ENCODE results near the gene CHKB. TPM values are rescaled to one million over a fixed set of nuclear protein-coding genes. Genes with fewer than 3 reads are reported as not detected.

Gene CHKB
- polyA plus RNA-seq, 1 experiment, result 22.5 TPM

DNA sequence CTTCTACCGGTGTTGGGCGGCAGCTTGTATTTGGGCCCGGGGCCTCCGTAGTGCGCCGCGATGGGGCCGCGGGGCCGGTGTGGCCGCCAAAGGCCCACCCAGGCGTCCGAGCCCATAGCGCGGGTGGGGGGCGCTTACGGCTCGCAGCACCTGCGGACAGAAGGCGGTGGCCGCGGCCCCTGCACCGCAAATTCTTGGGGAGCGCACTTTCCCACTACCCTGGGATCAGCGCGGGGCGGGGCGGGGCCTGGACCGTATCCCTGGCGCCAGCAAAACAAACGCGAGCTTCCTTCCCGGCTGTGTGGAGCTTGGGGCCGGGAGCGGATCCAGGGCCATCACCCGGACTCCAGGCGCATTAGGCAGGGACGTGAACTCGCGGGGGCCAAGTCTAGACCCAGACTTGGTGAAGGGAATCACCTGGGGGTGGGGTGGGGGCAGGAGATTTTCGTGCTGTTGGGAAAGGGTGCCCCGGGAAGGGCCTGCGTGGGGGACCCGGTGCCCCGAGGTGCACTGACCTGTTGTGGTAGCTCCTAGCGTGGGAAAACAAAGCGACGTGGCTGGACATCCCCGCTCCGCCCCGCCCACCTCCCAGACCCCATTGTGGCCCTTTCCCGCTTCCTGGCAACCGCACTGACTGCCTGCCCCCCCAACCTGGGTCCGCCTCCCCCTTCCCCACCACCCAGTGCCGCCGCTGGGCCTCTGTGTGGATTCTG, 50.5 kb downstream of the CHKB start:
- peaks cover 5% of the 10 kb centered on the region for H3K27me3 ChIP-seq (ENCODE audit: control insufficient read depth, insufficient read depth, low read length)
- peak overlapping the region; percentile 53 for H3K4me3 ChIP-seq (ENCODE audit: low read depth, low read length)
- CTCF ChIA-PET, result no interaction called here
- POLR2A ChIA-PET, result interaction anchor here (0.6 to 1.3 kb wide), 4 partner anchors 10 to 88 kb away, joined by 3 read pairs; partner anchors contain the start of gene NCAPH2
- DNase-seq (ENCODE audit: low read depth, low spot score), result no peak
- TF ChIP-seq, protein P1, sequence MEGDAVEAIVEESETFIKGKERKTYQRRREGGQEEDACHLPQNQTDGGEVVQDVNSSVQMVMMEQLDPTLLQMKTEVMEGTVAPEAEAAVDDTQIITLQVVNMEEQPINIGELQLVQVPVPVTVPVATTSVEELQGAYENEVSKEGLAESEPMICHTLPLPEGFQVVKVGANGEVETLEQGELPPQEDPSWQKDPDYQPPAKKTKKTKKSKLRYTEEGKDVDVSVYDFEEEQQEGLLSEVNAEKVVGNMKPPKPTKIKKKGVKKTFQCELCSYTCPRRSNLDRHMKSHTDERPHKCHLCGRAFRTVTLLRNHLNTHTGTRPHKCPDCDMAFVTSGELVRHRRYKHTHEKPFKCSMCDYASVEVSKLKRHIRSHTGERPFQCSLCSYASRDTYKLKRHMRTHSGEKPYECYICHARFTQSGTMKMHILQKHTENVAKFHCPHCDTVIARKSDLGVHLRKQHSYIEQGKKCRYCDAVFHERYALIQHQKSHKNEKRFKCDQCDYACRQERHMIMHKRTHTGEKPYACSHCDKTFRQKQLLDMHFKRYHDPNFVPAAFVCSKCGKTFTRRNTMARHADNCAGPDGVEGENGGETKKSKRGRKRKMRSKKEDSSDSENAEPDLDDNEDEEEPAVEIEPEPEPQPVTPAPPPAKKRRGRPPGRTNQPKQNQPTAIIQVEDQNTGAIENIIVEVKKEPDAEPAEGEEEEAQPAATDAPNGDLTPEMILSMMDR (IDR thresholded peaks at IDR 0.05; ENCODE audit: low read depth, low read length), result no peak
- H3K27ac ChIP-seq (ENCODE audit: low read depth, low read length), result no peak overlapping the region
- peaks cover 11% of the 10 kb centered on the region; the same call in 1 of the 2 replicates for H3K9me3 ChIP-seq (ENCODE audit: control insufficient read depth, insufficient read depth, low read length)

DNA sequence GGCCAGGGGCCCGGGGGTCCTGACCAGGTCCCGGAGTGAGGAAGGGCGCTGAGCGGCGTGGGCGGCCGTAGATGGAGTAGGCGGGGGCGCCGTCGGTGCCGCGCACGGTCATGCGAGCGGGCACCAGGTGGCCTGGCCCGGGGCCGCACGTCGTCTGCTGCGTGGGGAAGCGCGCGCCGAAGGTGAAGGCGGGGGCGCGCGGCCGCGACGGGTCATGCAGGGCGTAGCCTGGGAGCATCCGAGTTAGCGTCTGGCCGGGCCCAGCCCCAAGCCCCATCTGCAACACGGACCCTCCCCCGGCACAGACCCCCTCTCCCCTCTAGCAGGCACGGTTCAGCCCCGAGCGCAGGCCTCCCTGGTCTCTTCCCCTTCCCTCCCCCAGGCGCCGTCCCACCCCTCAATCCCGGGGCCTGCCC, 51.1 kb downstream of the CHKB start:
- no peak overlapping the region for H3K27ac ChIP-seq (ENCODE audit: low read depth, low read length)
- H3K9me3 ChIP-seq (ENCODE audit: control insufficient read depth, insufficient read depth, low read length), result peaks cover 11% of the 10 kb centered on the region; the same call in 1 of the 2 replicates
- TF ChIP-seq, protein P1 (IDR thresholded peaks at IDR 0.05; ENCODE audit: low read depth, low read length), result no peak
- no peak for DNase-seq (ENCODE audit: low read depth, low spot score)
- POLR2A ChIA-PET, result interaction anchor here (0.7 to 1.2 kb wide), 2 partner anchors 10 to 46 kb away, joined by 3 read pairs; no protein-coding TSS in a partner anchor
- peaks cover 5% of the 10 kb centered on the region for H3K27me3 ChIP-seq (ENCODE audit: control insufficient read depth, insufficient read depth, low read length)
- peak overlapping the region; percentile 53 for H3K4me3 ChIP-seq (ENCODE audit: low read depth, low read length)
- CTCF ChIA-PET, result no interaction called here

GRCh38 chr22:50530877-50531545, 51.6 kb downstream of the CHKB start:
- Histone ChIP-seq H3K27me3 (ENCODE audit: control insufficient read depth, insufficient read depth, low read length) (peaks cover 5% of the 10 kb centered on the region), H3K4me3 (ENCODE audit: low read depth, low read length) (peak overlapping the region; percentile 53), H3K27ac (ENCODE audit: low read depth, low read length) (no peak overlapping the region), H3K9me3 (ENCODE audit: control insufficient read depth, insufficient read depth, low read length) (peaks cover 11% of the 10 kb centered on the region; the same call in 1 of the 2 replicates)
- POLR2A ChIA-PET, result interaction anchor here (1.2 kb wide), 1 partner anchor 47 kb away, joined by 3 read pairs; no protein-coding TSS in a partner anchor
- TF ChIP-seq, protein P1 (IDR thresholded peaks at IDR 0.05; ENCODE audit: low read depth, low read length), result no peak
- no peak for DNase-seq (ENCODE audit: low read depth, low spot score)
- CTCF ChIA-PET, result interaction anchor here (0.6 kb wide), 1 partner anchor 19 kb away, joined by 3 read pairs; no protein-coding TSS in a partner anchor

DNA sequence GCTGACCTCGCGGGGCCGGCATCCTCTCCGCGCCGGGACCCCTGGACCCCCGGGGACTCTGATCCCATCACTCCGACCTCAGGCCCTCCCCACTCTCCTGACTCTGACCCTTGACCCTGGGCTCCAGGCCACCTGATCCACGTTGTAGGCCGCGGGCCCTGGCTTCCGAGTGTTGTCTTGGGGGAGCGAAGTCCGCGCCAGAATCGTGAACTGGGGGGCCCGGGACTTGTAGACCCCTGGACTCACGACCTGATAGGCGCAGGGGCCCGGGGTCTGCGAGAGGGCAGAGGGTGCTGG, 52.1 kb downstream of the CHKB start:
- H3K27me3 ChIP-seq (ENCODE audit: control insufficient read depth, insufficient read depth, low read length), result peaks cover 5% of the 10 kb centered on the region
- H3K9me3 ChIP-seq (ENCODE audit: control insufficient read depth, insufficient read depth, low read length), result peaks cover 11% of the 10 kb centered on the region; the same call in 1 of the 2 replicates
- no peak overlapping the region for H3K27ac ChIP-seq (ENCODE audit: low read depth, low read length)
- H3K4me3 ChIP-seq (ENCODE audit: low read depth, low read length), result peak overlapping the region; percentile 53
- CTCF ChIA-PET, result interaction anchor here (0.6 kb wide), 1 partner anchor 18 kb away, joined by 3 read pairs; no protein-coding TSS in a partner anchor
- DNase-seq (ENCODE audit: low read depth, low spot score), result no peak
- TF ChIP-seq, protein P1 (IDR thresholded peaks at IDR 0.05; ENCODE audit: low read depth, low read length), result no peak
- POLR2A ChIA-PET, result no interaction called here

All from AG04450 (cell line).